SIG-M5 treated with dmso at 0.1 percent for 504 hours (cell line): ENCODE data around the gene MTARC2.

Experiments used
- DNase-seq: peaks from one replicate; lab custom pipeline; 2025; ENCODE audit not compliant: unreplicated experiment; lab: John Stamatoyannopoulos, UW

MTARC2 gene

DNA sequence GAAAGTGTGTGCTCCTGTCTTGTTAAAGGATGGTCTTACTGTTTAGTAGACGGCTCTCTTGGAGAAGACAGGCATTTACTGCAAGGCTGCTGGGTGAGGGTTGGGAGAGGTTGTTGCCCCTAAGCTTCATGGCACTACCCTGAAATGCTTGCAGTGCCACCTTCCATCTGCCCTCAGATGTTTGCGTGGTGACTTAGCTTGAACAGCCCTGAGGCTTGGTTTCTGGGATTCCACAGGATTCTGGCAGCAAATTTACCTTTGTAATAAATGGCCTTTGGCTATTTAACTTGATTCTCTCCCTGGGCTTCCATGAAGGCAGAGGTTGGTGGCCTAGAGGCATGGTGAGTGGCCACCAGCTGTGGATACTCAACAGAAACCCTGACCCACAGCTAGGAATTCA is 50.2 kb downstream of the MTARC2 start:
- DNase-seq = no peak

DNA sequence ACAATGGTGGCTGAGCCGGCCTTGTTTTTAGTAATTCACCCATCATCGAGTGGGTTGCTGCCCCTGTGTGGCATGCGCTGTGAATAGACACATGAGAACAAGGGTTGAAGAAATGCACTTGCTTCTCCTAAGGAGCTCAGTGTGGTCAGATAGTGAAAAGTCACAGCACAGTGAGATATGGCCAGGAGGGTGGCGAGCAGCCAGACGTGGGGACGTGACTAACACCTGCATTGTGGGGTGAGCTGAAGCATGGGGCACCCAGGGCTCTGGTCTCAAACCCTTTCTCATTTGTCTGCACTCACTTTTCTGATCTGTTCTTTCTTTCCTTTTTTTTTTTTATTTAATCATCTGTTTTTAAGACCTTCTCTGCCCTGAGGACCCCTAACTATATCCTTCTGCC is 52.1 kb downstream of the MTARC2 start:
- no peak for DNase-seq

DNA sequence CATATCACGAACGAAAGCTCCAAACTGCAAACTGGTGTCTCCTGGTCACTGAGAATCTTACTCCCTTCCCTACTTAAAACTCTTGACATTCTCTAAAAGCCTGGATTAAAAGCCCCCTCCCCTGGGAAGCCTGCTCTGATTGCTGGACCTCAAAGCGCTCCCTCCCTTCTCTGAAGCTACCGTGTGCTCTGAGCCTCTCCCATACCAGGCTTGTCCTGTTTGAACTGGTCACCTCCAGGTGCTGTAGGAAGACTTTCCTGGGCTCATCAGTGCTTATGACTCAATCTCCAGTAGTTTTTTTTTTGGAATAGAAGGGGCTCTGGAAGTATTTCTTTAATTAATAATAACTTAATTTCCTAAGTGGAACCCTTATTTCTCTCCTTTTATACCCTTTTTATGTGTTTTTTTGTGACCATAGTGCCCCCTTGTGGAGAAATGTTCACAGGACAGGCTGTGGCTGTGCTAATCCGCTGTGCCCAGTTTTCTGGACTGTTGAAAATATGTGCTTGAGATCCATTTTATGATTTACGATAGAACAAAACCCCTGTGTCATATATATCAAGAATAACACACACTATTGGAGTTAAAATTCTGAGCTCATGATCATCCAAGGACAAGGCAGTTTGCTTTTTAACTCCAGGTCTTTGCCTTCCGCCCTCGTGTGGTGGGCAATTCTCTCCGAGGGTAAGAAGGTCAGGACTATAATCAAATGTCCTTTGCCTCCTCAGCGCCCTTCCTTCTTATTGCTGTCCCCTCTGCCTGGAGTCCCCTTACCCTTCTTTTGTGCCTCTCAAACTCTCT is 55.5 kb downstream of the MTARC2 start:
- DNase-seq = peak; percentile 40

DNA sequence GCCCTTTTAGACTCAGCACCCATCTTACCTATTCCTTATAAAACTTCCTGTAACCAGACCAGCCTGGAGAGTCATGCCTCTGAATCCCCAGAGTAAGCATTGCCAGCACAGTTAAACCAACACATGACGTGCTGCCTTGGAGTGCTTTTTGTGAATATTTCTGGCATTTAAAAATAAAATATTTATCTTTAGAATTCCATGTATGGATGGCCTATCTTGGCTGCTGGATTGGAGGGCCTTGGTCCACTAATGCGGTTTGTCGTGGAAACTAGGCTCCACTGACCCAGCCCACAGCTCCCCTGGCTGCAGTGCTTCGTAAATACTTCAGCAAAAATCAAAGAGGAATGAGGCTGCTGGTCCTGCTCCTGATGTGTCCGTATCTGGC is 56.1 kb downstream of the MTARC2 start:
- DNase-seq = no peak

DNA sequence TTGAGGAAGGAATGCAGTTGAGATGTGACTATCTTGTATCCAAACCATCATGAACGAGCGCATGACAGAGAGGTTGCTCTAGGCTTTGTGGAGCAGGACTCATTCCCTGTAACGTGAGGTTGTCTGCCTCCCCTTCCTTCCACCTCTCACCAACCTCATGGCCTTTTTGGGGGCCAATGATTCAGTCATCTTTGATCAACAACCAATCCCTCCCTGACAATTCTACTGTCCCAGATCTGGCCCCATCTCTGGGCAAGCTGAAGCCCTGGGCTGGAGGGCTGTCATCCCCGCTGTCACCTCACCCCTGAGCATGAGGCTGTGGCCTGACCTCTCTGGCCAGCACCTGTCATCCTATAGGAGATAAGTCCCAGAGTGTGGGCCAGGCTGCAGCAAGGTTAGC is 58.3 kb downstream of the MTARC2 start:
- no peak for DNase-seq

DNA sequence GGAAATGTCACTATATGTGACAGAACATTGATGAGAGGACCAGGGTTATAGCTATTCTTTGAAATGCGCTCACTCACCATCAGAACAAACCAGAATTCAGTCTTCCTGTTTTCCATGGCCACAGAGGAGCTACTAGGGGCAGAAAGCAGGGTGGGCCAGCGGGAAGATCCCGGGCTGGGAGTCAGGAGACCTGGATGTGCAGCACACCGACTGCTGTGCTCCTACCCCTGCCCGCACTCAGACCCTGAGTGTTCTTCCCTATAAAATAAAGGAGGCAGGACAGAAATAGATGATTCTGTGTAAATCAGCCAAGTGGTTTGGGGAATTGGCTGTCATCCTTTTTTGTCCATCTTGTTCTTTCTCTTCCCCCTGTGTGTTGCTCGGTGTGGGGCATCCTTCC is 59.6 kb downstream of the MTARC2 start:
- DNase-seq = no peak

DNA sequence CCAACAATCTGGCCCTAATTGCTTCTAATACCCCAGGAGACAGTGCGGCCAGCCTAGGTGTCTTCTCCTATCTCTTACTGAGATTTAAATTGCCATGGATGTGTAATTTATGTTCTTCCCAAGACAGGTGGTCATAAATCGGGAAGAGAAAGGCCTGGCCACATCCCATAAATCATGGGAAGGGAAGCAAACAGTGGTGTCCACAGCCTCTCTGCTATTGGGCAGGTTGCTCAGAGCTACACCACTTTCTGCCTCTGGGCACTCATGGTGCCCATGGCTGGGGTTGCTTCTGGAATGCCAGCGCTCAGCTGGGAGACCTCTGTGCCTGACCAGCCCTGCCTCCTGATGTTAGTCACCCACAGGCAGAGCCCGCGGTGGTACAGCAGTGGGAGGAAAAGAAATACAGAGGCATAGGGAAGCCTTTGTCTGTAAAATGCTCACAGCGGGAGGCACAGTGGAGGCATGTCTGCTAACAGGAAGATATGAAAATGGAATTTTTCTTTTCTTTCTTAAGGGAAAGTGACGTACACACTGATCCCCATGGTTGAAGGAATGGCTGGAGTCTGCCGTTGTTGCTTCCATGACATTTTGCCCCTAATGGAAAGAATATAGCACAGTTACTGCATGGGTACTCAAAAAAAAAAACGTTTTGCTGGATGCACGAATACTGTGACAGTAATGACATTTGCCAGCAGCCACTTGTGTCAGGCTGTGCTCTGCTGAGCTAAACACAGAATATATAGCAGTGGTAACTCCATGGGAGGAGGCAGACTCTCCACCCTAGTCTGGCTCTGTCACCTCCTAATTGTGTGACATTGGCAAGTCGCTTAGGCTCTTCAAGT is 60.4 kb downstream of the MTARC2 start:
- DNase-seq = no peak

DNA sequence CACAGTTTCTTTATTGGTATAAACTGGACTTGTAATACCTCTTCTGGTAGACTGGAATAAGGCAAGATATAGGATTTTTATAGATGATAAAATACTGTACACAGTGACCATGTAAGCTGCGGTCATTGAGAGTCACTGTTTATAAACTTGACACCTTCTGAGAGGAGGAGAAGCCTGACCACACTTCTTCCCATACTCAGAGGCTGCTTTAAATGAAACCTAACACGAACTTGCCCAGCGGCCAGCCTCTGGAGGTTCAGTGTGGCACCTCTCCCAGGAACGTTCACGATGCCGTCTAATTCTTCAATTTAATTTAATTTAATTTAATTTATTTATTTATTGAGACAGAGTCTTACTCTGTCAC is 61.0 kb downstream of the MTARC2 start:
- DNase-seq = no peak

DNA sequence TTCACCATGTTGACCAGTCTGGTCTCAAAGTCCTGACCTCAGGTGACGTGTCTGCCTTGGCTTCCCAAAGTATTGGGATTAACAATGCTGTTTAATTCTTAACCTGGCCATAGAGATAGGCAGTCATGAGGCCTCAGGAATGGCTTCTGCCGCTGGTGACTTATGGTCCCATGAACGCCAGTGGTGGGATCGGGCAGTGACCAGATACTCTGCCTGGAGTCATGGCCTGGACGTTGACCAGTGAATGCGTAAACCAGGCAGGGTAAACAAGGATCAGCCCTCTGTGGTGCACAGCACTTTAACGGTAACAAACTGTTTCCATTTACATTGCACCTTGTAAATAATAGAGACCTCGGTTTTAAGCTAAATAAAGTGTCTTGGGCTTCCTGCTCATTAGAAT is 61.6 kb downstream of the MTARC2 start:
- no peak for DNase-seq

DNA sequence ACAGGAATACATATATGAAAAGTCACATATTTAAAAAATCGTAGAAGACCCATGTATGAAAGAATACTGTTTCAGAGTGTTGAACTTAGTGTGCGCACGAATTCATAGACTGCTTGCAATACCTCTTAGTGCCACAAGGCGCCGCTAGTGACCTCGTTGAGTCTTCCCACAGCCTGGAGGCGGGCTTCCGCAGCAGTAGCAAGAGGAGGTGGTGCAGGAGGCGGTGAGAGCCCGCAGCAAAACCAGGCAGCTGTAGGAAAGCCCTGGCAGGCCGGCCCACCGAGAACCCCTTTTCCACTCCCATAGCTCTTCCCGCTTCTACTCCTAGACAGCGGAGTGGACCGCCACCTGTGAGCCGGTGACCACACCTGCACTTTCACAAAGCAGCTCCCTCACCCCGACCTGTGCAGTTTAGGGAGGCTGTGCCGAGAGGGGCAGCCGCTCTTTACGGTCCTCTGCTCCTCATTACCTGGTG is 62.1 kb downstream of the MTARC2 start:
- peak; percentile 88 for DNase-seq

DNA sequence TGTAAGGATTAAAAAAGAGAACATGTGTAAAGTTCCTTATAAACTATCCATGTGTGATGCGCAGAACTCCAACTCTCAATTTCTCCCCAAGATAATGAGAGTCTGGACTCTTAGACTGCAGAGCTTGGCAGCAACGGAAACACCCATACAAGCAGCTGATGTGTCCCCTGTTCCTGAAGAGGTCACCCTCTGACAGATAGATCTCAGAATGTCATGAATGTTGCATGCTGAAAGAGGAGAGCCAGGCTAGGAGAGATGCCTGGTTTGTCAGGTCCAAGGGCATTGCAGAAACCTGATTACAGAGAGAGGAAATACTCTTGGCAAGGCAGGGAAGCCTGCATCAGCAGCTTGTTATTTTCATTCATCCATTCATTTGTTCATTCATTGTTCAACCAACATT is 62.8 kb downstream of the MTARC2 start:
- DNase-seq = no peak

DNA sequence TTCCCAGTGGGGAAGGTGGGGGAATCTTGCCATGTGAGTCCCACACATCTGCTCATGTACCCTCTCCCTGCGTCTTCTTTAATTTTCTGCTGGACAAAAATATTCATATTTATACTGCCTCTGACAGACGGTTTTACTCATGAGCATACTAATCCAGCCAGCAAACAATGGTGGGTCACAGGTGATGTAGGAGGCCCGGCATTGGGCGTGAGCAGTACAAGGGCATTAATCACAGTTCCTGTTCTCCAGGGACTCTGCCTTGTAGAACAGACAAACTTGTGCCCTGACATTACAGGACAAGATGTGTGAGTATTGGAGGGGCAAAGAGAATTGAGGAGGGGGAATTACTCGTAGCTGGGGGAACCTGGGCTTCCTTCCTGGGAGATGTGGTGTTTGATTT is 63.6 kb downstream of the MTARC2 start:
- no peak for DNase-seq

DNA sequence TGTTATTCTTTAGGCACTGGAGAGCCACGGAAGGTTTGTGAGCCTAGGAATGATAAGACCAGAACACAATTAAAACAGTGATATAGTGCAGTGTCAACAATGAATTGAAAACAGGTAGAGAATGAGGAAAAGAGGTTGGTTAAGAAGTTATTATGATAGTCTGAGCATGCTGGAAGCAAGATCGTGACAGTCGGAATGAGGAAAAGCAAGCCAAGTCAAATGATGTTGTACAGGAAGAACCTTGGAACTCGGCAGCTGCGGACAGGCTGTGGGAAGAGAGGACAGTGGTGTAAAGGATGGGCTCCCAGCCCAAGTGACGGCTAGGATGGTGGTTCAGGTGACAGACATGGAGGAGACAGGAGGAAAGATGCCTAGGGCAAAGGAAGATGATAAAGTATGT is 64.2 kb downstream of the MTARC2 start:
- no peak for DNase-seq

DNA sequence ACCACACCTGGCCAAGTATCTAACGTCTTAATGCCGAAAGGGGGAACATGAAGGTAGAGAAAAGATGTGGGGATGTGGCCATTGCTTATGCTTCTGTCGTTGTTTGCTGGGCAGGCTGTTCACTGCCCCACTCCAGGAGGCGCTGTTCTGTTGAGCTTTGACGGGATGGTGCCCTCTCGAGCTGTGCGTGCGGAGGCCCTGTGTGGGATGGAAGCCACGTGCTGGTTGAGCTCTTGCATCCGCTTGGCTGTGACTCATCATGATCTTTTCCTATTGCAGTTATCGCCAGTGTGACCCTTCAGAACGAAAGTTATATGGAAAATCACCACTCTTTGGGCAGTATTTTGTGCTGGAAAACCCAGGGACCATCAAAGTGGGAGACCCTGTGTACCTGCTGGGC is 64.9 kb downstream of the MTARC2 start:
- DNase-seq = no peak

DNA sequence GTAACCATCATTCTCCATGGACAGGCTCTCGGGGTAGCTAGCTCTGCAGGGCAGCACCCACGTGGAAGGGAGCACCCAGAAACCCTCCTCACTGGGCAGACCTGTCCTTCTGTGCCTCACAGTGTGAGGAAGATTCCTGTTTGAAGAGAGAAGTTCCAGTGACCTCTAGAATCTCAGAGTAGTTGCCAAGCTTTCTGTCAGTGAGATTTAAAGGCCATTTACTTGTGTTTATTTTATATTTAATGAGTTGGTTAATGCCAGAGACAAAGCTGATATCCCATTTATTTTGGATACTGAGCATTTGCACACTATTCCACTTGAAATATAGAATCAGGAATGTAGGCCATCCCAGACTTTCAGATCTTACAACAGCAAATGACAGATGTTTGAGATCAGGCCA is 67.3 kb downstream of the MTARC2 start:
- no peak for DNase-seq

DNA sequence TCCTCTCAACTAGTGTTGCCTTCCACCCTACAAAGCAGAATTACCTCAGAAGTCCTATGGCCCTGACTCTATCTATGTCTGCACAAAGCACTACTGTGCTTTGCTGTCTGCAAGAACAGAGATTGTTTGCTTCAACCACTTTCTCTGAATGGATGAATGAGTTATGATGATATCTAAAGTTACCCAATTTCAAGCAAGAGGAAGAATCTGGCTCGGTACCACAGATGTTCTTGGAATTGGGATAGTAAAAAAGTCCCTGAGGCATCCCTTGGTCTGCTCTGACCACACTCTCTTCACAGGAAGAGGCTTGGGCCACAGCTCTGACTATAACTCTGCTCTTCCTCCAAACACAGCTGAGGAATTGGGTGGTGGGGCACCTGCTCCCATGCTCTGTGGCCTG is 69.8 kb downstream of the MTARC2 start:
- no peak for DNase-seq

DNA sequence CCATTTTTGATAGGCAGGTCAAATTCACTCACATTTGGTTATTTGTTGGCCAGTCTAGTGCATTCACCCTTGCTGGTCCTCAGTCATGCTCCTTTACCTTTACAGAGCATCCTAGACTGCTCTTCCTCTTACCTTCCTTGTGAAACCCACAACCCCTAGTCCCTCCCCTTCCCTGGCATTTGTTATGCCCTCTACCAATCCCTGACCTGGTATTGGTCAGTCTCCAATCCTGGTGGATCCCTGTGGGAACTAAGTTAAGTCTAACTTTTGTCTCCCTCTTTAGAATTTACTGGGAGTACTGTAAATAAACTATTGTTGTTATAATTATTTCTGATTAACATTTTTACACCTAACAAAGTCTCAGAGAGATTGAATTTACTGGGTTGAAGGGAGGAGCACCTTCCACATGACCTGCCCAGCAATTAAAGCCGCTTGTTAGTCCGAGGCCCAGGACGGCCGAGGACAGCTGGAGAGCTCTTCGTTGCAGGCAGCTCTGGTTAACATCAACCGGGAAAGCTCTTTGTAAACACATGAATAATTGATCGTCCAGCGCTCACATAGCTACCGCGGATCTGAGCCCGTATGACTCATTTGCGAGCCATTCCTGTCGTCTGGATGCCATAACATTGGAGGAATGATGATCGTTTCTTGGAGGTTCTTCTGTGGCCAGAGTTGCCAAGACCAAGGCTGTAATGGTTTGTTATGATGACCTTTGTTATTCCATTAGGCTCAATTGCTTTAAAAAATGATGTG is 70.5 kb downstream of the MTARC2 start:
- no peak for DNase-seq

DNA sequence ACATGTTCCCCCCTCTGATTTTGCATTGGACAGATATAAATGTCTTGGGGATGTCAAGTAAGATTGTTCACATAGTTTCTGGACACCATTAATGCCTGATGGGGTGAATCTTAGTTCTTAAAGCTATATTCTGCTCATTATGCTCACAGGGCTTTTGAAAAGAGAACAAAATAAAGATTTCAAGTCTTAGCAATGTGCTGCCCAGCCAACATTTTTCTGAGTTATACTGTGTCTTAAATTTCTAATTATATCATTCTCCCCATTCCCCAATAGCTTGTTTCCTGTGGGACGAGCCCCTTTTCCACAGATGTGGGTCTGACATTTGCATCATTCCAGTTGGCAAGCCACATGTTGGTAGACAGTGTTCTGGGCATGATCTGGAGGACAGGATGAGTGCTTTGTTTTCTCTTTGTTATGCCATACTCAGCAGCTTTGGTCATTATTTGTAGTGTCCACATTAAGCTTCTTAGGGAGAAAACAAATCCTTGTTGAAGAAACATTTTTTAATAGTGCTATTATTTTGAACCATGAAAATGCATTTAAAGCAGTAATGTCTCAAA is 71.4 kb downstream of the MTARC2 start:
- DNase-seq = no peak

DNA sequence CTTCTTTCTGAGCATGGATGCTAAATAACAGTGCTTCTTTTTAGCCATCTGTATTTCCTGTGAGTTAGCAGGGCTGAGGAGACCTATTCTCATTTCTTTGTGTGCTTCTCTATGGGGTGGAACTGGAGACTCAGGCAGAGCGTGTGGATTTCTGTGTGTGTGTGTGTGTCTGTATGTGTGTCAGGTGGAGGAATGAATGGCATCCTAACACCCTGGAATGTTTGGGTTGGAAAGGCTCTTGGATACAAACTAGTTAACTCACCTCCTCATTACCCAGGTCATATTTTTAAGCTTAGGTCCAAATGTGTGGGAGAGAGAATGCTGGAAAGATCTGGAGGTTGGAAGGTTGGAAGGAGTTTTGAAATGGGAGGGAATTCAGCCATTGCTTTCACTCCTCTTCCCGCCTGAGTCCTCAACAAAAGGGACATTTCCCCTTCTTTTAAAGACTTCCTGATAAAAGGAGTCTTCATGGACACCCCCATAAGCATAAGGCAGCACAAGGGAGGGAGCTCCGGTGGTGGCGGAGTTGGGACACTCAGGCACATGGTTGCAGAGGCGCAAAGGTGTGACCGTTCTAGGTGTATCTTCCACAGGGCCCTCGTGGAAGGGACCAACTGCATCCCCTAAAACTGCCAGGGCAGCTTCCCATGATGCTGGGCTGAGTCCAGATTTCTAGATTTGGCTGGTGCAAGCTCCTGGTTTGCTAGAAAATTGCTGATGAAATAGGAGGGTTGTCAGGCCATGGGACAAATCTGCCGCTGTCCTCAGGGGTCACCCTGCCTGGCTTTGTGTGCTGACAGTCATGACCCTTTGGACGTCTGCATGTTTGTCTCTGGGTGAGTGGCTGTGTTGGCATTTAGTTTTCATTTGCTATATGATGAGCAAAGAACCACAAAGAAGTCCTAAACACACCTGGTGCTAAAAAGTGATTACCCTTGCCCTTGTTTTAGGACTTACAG is 76.2 kb downstream of the MTARC2 start:
- DNase-seq = no peak

DNA sequence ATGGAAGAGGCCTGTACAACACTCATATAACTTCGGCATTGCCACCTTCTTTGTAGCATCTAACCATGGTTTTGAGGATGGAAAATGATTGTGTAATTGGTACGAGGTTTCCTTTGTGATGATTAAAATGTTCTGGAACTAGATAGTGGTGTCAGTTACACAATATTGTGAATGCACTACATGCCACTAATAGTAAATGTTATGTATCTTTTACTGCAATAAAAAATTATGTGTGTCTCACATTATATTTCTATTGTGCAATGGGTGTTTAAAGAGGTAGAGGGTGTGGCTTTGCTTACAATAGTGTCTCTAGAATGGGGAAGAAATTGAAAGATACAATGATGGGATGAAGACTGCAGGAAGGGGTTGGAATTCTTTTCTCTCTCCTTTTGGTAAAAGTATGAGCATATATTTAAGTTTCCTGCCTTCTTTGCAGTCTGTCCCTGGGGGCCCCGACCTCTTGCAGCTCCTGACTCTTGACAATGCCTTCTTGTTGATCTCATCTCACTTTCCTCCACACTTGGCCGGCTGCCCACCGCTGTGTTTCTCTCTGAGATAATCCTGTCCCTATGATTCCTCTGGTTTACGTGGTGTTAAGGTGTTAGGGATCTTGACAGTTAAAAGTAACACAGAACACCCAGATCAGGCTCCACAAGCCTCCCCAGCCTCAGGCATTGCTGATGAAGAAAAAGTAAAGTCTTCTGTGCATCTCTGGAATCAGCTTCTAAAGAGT is 77.9 kb downstream of the MTARC2 start:
- DNase-seq = peak; percentile 30
